Measurements from ENCODE around the gene CD207. TPM values are rescaled to one million over a fixed set of nuclear protein-coding genes. Genes with fewer than 3 reads are reported as not detected.
A peak's percentile ranks its signal among the peaks of the same experiment; 100 is the strongest.

Gene CD207
- polyA plus RNA-seq, 3 donors, result 0.05 TPM; not detected in 2

GRCh38 chr2:70785137-70785911 lies 50.3 kb downstream of the CD207 start:
- no peak overlapping the region for H3K9ac ChIP-seq (ENCODE audit: insufficient read depth, low read length, poor library complexity, severe bottlenecking)
- Mint-ChIP-seq H3K9me3 (peaks cover 0 to 6% (median 4%) of the 10 kb centered on the region in 7 donors), H3K36me3 (peaks cover 0 to 5% of the 10 kb centered on the region in 2 donors), H3K27me3 (ENCODE audit: low read depth in 3 of 3) (peaks cover 16 to 37% (median 34%) of the 10 kb centered on the region in 3 donors), H3K4me3 (no peak overlapping the region), H3K4me1 (peaks cover 15% of the 10 kb centered on the region), H3K27ac (no peak overlapping the region)
- no peaks in the 10 kb centered on the region for H3K36me3 ChIP-seq (replicated peaks in 1 of 2; ENCODE audit: control insufficient read depth in 1 of 2, insufficient read depth in 2 of 2, low read length in 2 of 2)
- peaks cover 26 to 41% of the 10 kb centered on the region in 2 donors for H3K27me3 ChIP-seq (ENCODE audit: control insufficient read depth in 2 of 2, insufficient read depth in 2 of 2, low read length in 2 of 2)
- peaks cover 6 to 8% of the 10 kb centered on the region in 2 donors for H3K4me1 ChIP-seq (ENCODE audit: control insufficient read depth in 1 of 2, insufficient read depth in 2 of 2, low read length in 2 of 2)
- WGBS (ENCODE audit: insufficient coverage), result 0% methylated on average over 1 of the region's 7 CpGs
- H4K20me1 ChIP-seq (ENCODE audit: insufficient read depth, low read length), result no peaks in the 10 kb centered on the region
- H3K4me2 ChIP-seq (replicated peaks; ENCODE audit: extremely low read depth, low read length, poor library complexity, severe bottlenecking), result no peak overlapping the region
- intact Hi-C loops (cut with micrococcal nuclease), result loop anchor here (5.0 kb wide), 3 partner anchors 72 to 137 kb away; no protein-coding TSS in a partner anchor
- peak in 1 of 3 donors; percentile 17 for DNase-seq
- no peak overlapping the region for H2AFZ ChIP-seq (ENCODE audit: insufficient read depth, low read depth, low read length, poor library complexity, severe bottlenecking)
- no peak overlapping the region for H3K27ac ChIP-seq (ENCODE audit: low read depth in 1 of 2, low read length in 2 of 2)
- H3K9me3 ChIP-seq (replicated peaks in 1 of 2; ENCODE audit: control insufficient read depth in 1 of 2, insufficient read depth in 1 of 2, low read length in 2 of 2), result no peaks in the 10 kb centered on the region
- TF ChIP-seq, protein P1, sequence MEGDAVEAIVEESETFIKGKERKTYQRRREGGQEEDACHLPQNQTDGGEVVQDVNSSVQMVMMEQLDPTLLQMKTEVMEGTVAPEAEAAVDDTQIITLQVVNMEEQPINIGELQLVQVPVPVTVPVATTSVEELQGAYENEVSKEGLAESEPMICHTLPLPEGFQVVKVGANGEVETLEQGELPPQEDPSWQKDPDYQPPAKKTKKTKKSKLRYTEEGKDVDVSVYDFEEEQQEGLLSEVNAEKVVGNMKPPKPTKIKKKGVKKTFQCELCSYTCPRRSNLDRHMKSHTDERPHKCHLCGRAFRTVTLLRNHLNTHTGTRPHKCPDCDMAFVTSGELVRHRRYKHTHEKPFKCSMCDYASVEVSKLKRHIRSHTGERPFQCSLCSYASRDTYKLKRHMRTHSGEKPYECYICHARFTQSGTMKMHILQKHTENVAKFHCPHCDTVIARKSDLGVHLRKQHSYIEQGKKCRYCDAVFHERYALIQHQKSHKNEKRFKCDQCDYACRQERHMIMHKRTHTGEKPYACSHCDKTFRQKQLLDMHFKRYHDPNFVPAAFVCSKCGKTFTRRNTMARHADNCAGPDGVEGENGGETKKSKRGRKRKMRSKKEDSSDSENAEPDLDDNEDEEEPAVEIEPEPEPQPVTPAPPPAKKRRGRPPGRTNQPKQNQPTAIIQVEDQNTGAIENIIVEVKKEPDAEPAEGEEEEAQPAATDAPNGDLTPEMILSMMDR (IDR thresholded peaks at IDR 0.05), result peak; percentile 21
- H3K79me2 ChIP-seq (ENCODE audit: insufficient read depth, low read length), result no peaks in the 10 kb centered on the region
- H3K4me3 ChIP-seq (replicated peaks in 1 of 3; ENCODE audit: low read depth in 2 of 3, low read length in 3 of 3), result no peak overlapping the region

- peaks cover 21 to 34% of the 10 kb centered on the region in 2 donors for H3K27me3 ChIP-seq (ENCODE audit: control insufficient read depth in 2 of 2, insufficient read depth in 2 of 2, low read length in 2 of 2)
- H3K4me3 ChIP-seq (replicated peaks in 1 of 3; ENCODE audit: low read depth in 2 of 3, low read length in 3 of 3), result no peak overlapping the region
- Mint-ChIP-seq H3K4me1 (peaks cover 5% of the 10 kb centered on the region), H3K27me3 (ENCODE audit: low read depth in 3 of 3) (peaks cover 8 to 28% (median 24%) of the 10 kb centered on the region in 3 donors), H3K4me3 (no peak overlapping the region), H3K27ac (no peak overlapping the region), H3K9me3 (peaks cover 0 to 2% (median 0%) of the 10 kb centered on the region in 7 donors), H3K36me3 (no peaks in the 10 kb centered on the region)
- TF ChIP-seq, protein P1 (IDR thresholded peaks at IDR 0.05), result no peak
- H3K4me1 ChIP-seq (ENCODE audit: control insufficient read depth in 1 of 2, insufficient read depth in 2 of 2, low read length in 2 of 2), result no peaks in the 10 kb centered on the region
- no peaks in the 10 kb centered on the region for H3K9me3 ChIP-seq (replicated peaks in 1 of 2; ENCODE audit: control insufficient read depth in 1 of 2, insufficient read depth in 1 of 2, low read length in 2 of 2)
- no peak overlapping the region for H3K27ac ChIP-seq (ENCODE audit: low read depth in 1 of 2, low read length in 2 of 2)
- intact Hi-C loops (cut with micrococcal nuclease), result loop anchor here in 1 of 2 donors (5.0 kb wide), 1 partner anchor 143 kb away; no protein-coding TSS in a partner anchor
- H3K4me2 ChIP-seq (replicated peaks; ENCODE audit: extremely low read depth, low read length, poor library complexity, severe bottlenecking), result no peak overlapping the region
- DNase-seq, result no peak
- WGBS (ENCODE audit: insufficient coverage), result no CpG with 5 or more reads among the region's 2 CpGs
- no peaks in the 10 kb centered on the region for H4K20me1 ChIP-seq (ENCODE audit: insufficient read depth, low read length)
- no peaks in the 10 kb centered on the region for H3K36me3 ChIP-seq (replicated peaks in 1 of 2; ENCODE audit: control insufficient read depth in 1 of 2, insufficient read depth in 2 of 2, low read length in 2 of 2)
- H3K9ac ChIP-seq (ENCODE audit: insufficient read depth, low read length, poor library complexity, severe bottlenecking), result no peak overlapping the region
- H3K79me2 ChIP-seq (ENCODE audit: insufficient read depth, low read length), result no peaks in the 10 kb centered on the region
- H2AFZ ChIP-seq (ENCODE audit: insufficient read depth, low read depth, low read length, poor library complexity, severe bottlenecking), result no peak overlapping the region
Measured at GRCh38 chr2:70784320-70784719, 51.3 kb downstream of the CD207 start.

Small RNA genes within 50 kb of the gene (small RNA-seq; reads per million reads assigned to genes)
- not detected for gene HMGN2P21 (ENCODE audit: insufficient read length, low read depth)

Other genes starting within 250 kb of the CD207 start
- under 1 TPM; 0.18 to 0.56 (median 0.26) TPM for gene ADD2, start 67.6 kb downstream of the CD207 start, polyA plus RNA-seq
- gene FIGLA, start 45.2 kb downstream of the CD207 start, polyA plus RNA-seq, result under 1 TPM in 1 of 3 donors, not detected in 2; 0.13 TPM
- gene CLEC4F, start 15.2 kb downstream of the CD207 start, polyA plus RNA-seq, result 10 to 100 TPM in 1 of 3 donors, 1 to 10 TPM in 1, under 1 TPM in 1; 0.65 to 17.0 (median 2.3) TPM
- gene VAX2, start 64.8 kb upstream of the CD207 start, polyA plus RNA-seq, result not detected
- gene ATP6V1B1, start 100.1 kb upstream of the CD207 start, polyA plus RNA-seq, result not detected
- gene ANKRD53, start 142.8 kb upstream of the CD207 start, polyA plus RNA-seq, result under 1 TPM in 1 of 3 donors, not detected in 2; 0.12 TPM
- gene TEX261, start 159.1 kb upstream of the CD207 start, polyA plus RNA-seq, result 10 to 100 TPM; 20.1 to 32.2 (median 30.6) TPM
- gene NAGK, start 232.8 kb upstream of the CD207 start, polyA plus RNA-seq, result 100 to 1,000 TPM; 546 to 789 (median 690) TPM